Adrenal gland (tissue), 12 donors: Measurements from ENCODE around the gene DNAJC3. TPM values are rescaled to one million over a fixed set of nuclear protein-coding genes. Genes with fewer than 3 reads are reported as not detected.

Experiments used
- DNase-seq, 7 donors: peaks; one replicate each; pipeline ENCODE4 v3.0.0-alpha.2; 2019 to 2020
- H3K27ac ChIP-seq, 5 donors: fragments of 200-600 bp; sonication (generic) in 4 of 5; 1 replicate in 3 of 5; 2 replicates in 2 of 5; pipeline versions ENCODE4 v1.5.1 to v1.8.0; 2016 to 2020; ENCODE audit warnings: mild to moderate bottlenecking in 1 of 5
- H3K27me3 ChIP-seq: fragments of 200-600 bp; 2 replicates; pipeline ENCODE4 v1.8.0; 2021
- H3K36me3 ChIP-seq, 2 donors: fragments of 200-600 bp; replicated peaks in 1 of 2; 1 replicate in 1 of 2; 2 replicates in 1 of 2; pipeline versions ENCODE4 v1.5.1 to v1.8.0; 2018 to 2022
- H3K4me1 ChIP-seq, 2 donors: fragments of 200-600 bp; replicated peaks in 1 of 2; 1 replicate in 1 of 2; 2 replicates in 1 of 2; pipeline versions ENCODE4 v1.5.1 to v1.8.0; 2018 to 2021
- H3K4me3 ChIP-seq, 4 donors: fragments of 200-600 bp; sonication (generic) in 3 of 4; one replicate each; pipeline ENCODE4 v1.5.1; 2016 to 2018
- H3K9me3 ChIP-seq, 3 donors: fragments of 200-600 bp; sonication (generic) in 1 of 3; replicated peaks in 1 of 3; 1 replicate in 2 of 3; 2 replicates in 1 of 3; pipeline versions ENCODE4 v1.5.1 to v1.8.0; 2016 to 2021
- CTCF ChIP-seq, 6 experiments: fragments of 450-650 bp in 4 of 6; fragments of 200-600 bp in 2 of 6; sonication (generic) in 1 of 6; IDR thresholded peaks; 1 replicate in 5 of 6; 2 replicates in 1 of 6; pipeline versions ENCODE4 v1.5.1 to v1.8.0; 2016 to 2021; ENCODE audit warnings: antibody characterized with exemption in 6 of 6, mild to moderate bottlenecking in 2 of 6, moderate library complexity in 1 of 6
- POLR2A ChIP-seq, 2 donors: fragments of 450-650 bp; IDR thresholded peaks; one replicate each; pipeline ENCODE4 v1.6.1; 2017; ENCODE audit warnings: antibody characterized with exemption in 2 of 2, mild to moderate bottlenecking in 2 of 2, moderate library complexity in 1 of 2
- whole genome bisulfite sequencing, 4 donors: extraction: QIAGEN DNeasy Blood & Tissue Kit in 2 of 4; methylation state at CpG; one replicate each; pipeline versions ENCODE4 v1.1.5 to v1.1.7; 2013 to 2017; 5-methylcytosine and 5-hydroxymethylcytosine counted together
- intact Hi-C, 2 donors: fragments of 100-400 bp; cut with DNase I; formaldehyde crosslinking; loops; one replicate each; pipeline versions ENCODE4 v1.14.1 to v1.15.0; 2022 to 2023
- polyA plus RNA-seq, 3 donors: library from polyadenylated mRNA; stranded (reverse); fragments of 200-250 nt in 2 of 3; fragments of 350-450 nt in 1 of 3; fragmentation: Illumina TruSeq in 1 of 3; extraction: RNeasy Lipid Tissue Mini Kit (QIAGEN cat#74804) in 1 of 3; gene quantifications; one replicate each; pipeline ENCODE4 v1.2.3, GENCODE V29; 2013 to 2014
- total RNA-seq, 9 donors: library from RNA; depleted of rRNA in 4 of 9; stranded (reverse); fragments of >200 nt in 4 of 9; fragments of 120-200 nt in 1 of 9; fragmentation: NEBNext Ultra II Directional in 1 of 9; extraction: Animal tissue kit (Norgen Biotek cat#: 25700) in 1 of 9; gene quantifications; one replicate each; pipeline versions ENCODE4 v1.1.0 to v1.2.4, GENCODE V29; 2013 to 2023
- donor health status: healthy with polysubstance abuse.
- donor health status: Bipolar disorder and iron deficiency.
- donor health status: DM: yes; HTN: yes; CAD: no.
- donor health status: DM: no; HTN: no; CAD: no.
- donor health status: DM: no; HTN: no; CAD: no.
- donor health status: DM: yes; HTN: yes; CAD: no.

Gene DNAJC3
- total and polyA plus RNA-seq, 12 donors, result 8.7 to 99.0 (median 46.6) TPM

GRCh38 chr13:95801825-95802224, 124.9 kb downstream of the DNAJC3 start:
- Histone ChIP-seq H3K36me3 (no peaks in the 10 kb centered on the region), H3K27ac (no peak overlapping the region), H3K9me3 (peaks cover 0 to 16% (median 0%) of the 10 kb centered on the region in 3 donors), H3K27me3 (no peaks in the 10 kb centered on the region), H3K4me3 (no peak overlapping the region), H3K4me1 (no peaks in the 10 kb centered on the region)
- WGBS, 4 donors, result 96 to 99% (median 98%) methylated on average over 4 of the region's 4 CpGs
- no peak for TF ChIP-seq CTCF (IDR thresholded peaks at IDR 0.05)
- TF ChIP-seq POLR2A (IDR thresholded peaks at IDR 0.05), result no peak
- no peak for DNase-seq
- intact Hi-C loops, result no loop called here

- TF ChIP-seq POLR2A (IDR thresholded peaks at IDR 0.05) (no peak), CTCF (IDR thresholded peaks at IDR 0.05) (no peak)
- Histone ChIP-seq H3K9me3 (peaks cover 0 to 17% (median 0%) of the 10 kb centered on the region in 3 donors), H3K4me3 (no peak overlapping the region), H3K36me3 (no peaks in the 10 kb centered on the region), H3K27me3 (no peaks in the 10 kb centered on the region), H3K27ac (no peak overlapping the region), H3K4me1 (no peaks in the 10 kb centered on the region)
- no peak for DNase-seq
- intact Hi-C loops, result no loop called here
Observed at GRCh38 chr13:95805921-95806320, 129.0 kb downstream of the DNAJC3 start.

- no peak for DNase-seq
- Histone ChIP-seq H3K27me3 (no peaks in the 10 kb centered on the region), H3K4me1 (no peaks in the 10 kb centered on the region), H3K36me3 (no peaks in the 10 kb centered on the region), H3K4me3 (no peak overlapping the region), H3K27ac (no peak overlapping the region), H3K9me3 (peaks cover 0 to 25% (median 0%) of the 10 kb centered on the region in 3 donors)
- WGBS, 4 donors, result 86 to 93% (median 91%) methylated on average over 5 of the region's 5 CpGs
- TF ChIP-seq POLR2A (IDR thresholded peaks at IDR 0.05) (no peak), CTCF (IDR thresholded peaks at IDR 0.05) (no peak)
- intact Hi-C loops, result no loop called here
Observed at GRCh38 chr13:95809429-95809828, 132.5 kb downstream of the DNAJC3 start.

GRCh38 chr13:95813139-95813538, 136.2 kb downstream of the DNAJC3 start:
- TF ChIP-seq CTCF (IDR thresholded peaks at IDR 0.05) (no peak), POLR2A (IDR thresholded peaks at IDR 0.05) (no peak)
- Histone ChIP-seq H3K27me3 (no peaks in the 10 kb centered on the region), H3K9me3 (peaks cover 0 to 10% (median 0%) of the 10 kb centered on the region in 3 donors), H3K4me3 (no peak overlapping the region), H3K27ac (no peak overlapping the region), H3K4me1 (no peaks in the 10 kb centered on the region), H3K36me3 (no peaks in the 10 kb centered on the region)
- 89 to 96% (median 95%) methylated on average over 3 of the region's 3 CpGs for WGBS, 4 donors
- no peak for DNase-seq
- intact Hi-C loops, result no loop called here
